ENCODE measurements around the gene IQSEC1. TPM values are rescaled to one million over a fixed set of nuclear protein-coding genes. Genes with fewer than 3 reads are reported as not detected.

Gene IQSEC1
- total and polyA plus RNA-seq, 10 of the 15 experiments (the other 5 are each of a cell fraction or from before 2014, with no cell fraction given): 0.92 to 55.2 (median 8.5) TPM

GRCh38 chr3:12893247-12893646 lies 180.0 kb downstream of the IQSEC1 start (continued):
- TF ChIP-seq TBL1XR1 (IDR thresholded peaks at IDR 0.05; ENCODE audit: low read depth, low read length) (no peak), CTCF (IDR thresholded peaks at IDR 0.05 in 2 of 3, conservative IDR thresholded peaks at IDR 0.05 in 1 of 3; ENCODE audit: control insufficient read depth in 2 of 3, extremely low read depth in 1 of 3, insufficient read depth in 1 of 3, low read depth in 3 of 3, low read length in 3 of 3) (no peak), BCLAF1 (IDR thresholded peaks at IDR 0.05) (no peak)

GRCh38 chr3:12892840-12893189 lies 180.4 kb downstream of the IQSEC1 start:
- in situ Hi-C loops (cut with MboI) (no loop called here), intact Hi-C loops (cut with micrococcal nuclease; ENCODE audit: unreplicated experiment) (loop anchor here (1.0 to 2.0 kb wide), 2 partner anchors 25 to 70 kb away; no protein-coding TSS in a partner anchor)
- ChIA-PET CTCF (interaction anchor here (0.5 to 14.3 kb wide), 8 partner anchors 9 to 354 kb away, joined by 3 to 271 read pairs (median 6); partner anchors contain the start of gene RPL32), POLR2A (no interaction called here), SMC1A (ENCODE audit: uncharacterized antibody, unreplicated experiment) (interaction anchor here (8.4 kb wide), 1 partner anchor 24 kb away, joined by 103 read pairs; no protein-coding TSS in a partner anchor), RAD21 (ENCODE audit: unreplicated experiment) (interaction anchor here (0.6 to 4.8 kb wide), 3 partner anchors 25 to 732 kb away, joined by 3 to 19 read pairs (median 3); no protein-coding TSS in a partner anchor)
- DNase-seq (ENCODE audit: low read depth, low spot score) (no peak), ATAC-seq (no peak), FAIRE-seq (no peak)
- Histone ChIP-seq H3K27ac (ENCODE audit: control insufficient read depth, insufficient read depth) (no peak overlapping the region), H3K27me3 (replicated peaks in 1 of 2; ENCODE audit: control insufficient read depth in 2 of 2, insufficient read depth in 2 of 2, low read length in 1 of 2) (no peaks in the 10 kb centered on the region), H3K4me2 (ENCODE audit: control insufficient read depth, insufficient read depth) (no peak overlapping the region), H3K4me3 (no peak overlapping the region), H4K20me1 (ENCODE audit: control insufficient read depth, insufficient read depth) (no peaks in the 10 kb centered on the region), H3K9ac (ENCODE audit: control insufficient read depth, insufficient read depth, low read length) (no peak overlapping the region), H3K79me2 (ENCODE audit: control insufficient read depth, insufficient read depth, low read length) (no peaks in the 10 kb centered on the region), H3K36me3 (ENCODE audit: control insufficient read depth in 2 of 2, insufficient read depth in 2 of 2, low read length in 1 of 2) (no peaks in the 10 kb centered on the region), H3K9me3 (replicated peaks; ENCODE audit: control insufficient read depth, insufficient read depth, low read length) (no peaks in the 10 kb centered on the region), H2AFZ (ENCODE audit: control insufficient read depth, low read depth, low read length) (no peak overlapping the region), H3K4me1 (ENCODE audit: control insufficient read depth, insufficient read depth, low read length) (peaks cover 19% of the 10 kb centered on the region)
- BruUV-seq (replicated peaks): no TSS peak
- WGBS (ENCODE audit: insufficient coverage, insufficient replicate concordance, low lambda C conversion rate, missing lambda C conversion rate): 48% methylated on average over 3 of the region's 3 CpGs
- no peak for TF ChIP-seq CREB1 (IDR thresholded peaks at IDR 0.05; ENCODE audit: low read depth)
- TF ChIP-seq RBBP5 (conservative IDR thresholded peaks at IDR 0.05): no peak
- no peak for TF ChIP-seq ZNF384 (IDR thresholded peaks at IDR 0.05; ENCODE audit: borderline replicate concordance, low read depth, low read length)
- TF ChIP-seq MYC (IDR thresholded peaks at IDR 0.05; ENCODE audit: insufficient read depth, insufficient read length, insufficient replicate concordance, low read length, severe bottlenecking): no peak
- TF ChIP-seq FOXM1 (IDR thresholded peaks at IDR 0.05; ENCODE audit: low read depth, low read length): no peak
- no peak for TF ChIP-seq REST (IDR thresholded peaks at IDR 0.05; ENCODE audit: low read depth, low read length)
- TF ChIP-seq ATF7 (IDR thresholded peaks at IDR 0.05; ENCODE audit: low read depth): no peak
- TF ChIP-seq NKRF (conservative IDR thresholded peaks at IDR 0.05): no peak
- TF ChIP-seq KLF5 (IDR thresholded peaks at IDR 0.05; ENCODE audit: partially characterized antibody): no peak

Measured in GM12878 (cell line).